GM21447 (cell line): ENCODE data around the gene TAS2R20.
"Not testable (repeated sequence)": the region's sequence is repeated elsewhere in the genome, so short reads cannot be mapped to it uniquely, and the experiment has no call there.

ENCODE experiments used
- ATAC-seq: cut with Tn5 transposase; IDR thresholded peaks from one replicate; pipeline ENCODE4 v1.9.1; 2021; ENCODE audit not compliant: unreplicated experiment

TAS2R20 gene, protein sequence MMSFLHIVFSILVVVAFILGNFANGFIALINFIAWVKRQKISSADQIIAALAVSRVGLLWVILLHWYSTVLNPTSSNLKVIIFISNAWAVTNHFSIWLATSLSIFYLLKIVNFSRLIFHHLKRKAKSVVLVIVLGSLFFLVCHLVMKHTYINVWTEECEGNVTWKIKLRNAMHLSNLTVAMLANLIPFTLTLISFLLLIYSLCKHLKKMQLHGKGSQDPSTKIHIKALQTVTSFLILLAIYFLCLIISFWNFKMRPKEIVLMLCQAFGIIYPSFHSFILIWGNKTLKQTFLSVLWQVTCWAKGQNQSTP

GRCh38 chr12:10998204-10998603, at the start of gene TAS2R20:
TAS2R20 (minus strand) TSS chr12:10998304; CDS start chr12:10997875, 429 bp downstream.
- ATAC-seq, result no peak

DNA sequence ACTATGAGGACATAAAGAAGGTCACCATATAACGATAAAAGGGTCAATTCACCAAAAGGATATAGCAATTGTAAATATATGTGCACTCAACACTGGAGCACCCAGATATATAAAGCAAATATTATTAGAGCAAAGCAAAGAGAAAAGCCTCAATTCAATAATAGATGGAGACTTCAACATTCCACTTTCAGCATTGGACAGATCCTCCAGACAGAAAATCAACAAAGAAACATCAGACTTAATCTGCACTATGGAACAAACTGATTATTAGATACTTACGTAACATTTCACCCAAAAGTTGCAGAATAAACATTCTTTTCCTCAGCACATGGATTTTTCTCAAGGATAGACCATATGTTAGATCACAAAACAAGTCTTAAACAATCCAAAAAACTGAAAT, 43.3 kb upstream of the TAS2R20 start:
- ATAC-seq, result not testable (repeated sequence)

DNA sequence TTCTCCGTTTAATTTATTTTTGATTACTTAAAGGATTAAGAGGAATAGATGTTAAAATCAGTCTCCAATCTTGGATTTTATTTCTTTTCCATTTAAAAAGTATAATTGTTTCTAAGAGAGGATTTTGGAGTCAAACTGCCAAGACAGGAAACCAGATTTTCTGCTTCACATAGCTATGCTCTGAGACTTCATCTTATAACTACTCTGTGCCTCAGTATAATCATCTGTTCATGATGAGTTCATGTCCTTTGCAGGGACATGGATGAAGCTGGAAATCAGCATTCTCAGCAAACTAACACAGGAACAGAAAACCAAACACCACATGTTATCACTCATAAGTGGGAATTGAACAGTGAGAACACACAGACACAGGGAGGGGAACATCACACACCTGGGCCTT, 42.1 kb upstream of the TAS2R20 start:
- ATAC-seq, result no peak

DNA sequence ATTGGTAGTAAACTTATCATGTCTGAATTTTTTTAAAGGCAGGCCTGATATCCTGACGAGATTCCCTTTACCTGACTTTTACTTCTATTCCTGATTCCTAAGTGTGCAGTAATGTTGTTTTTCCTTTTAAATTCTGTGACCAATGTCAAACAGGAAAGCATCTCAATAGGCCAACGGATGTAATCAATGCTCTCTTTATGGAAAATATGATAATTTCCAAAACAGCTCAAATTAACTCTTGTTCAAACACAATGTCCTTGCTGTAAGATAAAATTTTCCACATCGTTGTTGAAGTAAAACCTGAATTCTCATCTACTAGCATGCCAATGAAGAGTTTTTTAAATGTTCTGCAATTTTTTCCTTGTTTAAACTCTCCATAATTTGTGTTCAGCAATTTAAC, 41.1 kb upstream of the TAS2R20 start:
- no peak for ATAC-seq

GRCh38 chr12:11033959-11034358, 35.9 kb upstream of the TAS2R20 start:
- not testable (repeated sequence) for ATAC-seq

DNA sequence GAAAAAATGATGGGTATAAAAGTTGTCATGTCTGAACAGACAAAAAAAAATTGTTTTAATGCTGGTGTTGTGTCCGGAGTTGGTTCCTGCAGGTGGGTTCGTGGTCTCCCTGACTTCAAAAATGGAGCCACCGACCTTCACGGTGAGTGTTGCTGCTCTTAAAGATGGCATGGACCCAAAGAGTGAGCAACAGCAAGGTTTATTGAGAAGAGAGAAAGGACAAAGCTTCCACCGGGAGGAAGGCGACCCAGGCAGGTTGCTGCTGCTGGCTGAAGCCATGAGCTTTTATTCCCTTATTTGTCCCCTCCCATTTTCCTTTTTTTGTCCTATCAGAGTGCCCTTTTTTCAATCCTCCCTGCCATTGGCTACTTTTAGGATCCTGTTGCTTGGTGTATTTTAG, 33.2 kb upstream of the TAS2R20 start, which contains the start of gene TAS2R31:
TSS of gene TAS2R31 (minus strand) at position 101 of the 400 bp plus-strand sequence. CDS start at position 29, 72 bp downstream.
- no peak for ATAC-seq

GRCh38 chr12:11026118-11026517, 28.0 kb upstream of the TAS2R20 start:
- no peak for ATAC-seq

DNA sequence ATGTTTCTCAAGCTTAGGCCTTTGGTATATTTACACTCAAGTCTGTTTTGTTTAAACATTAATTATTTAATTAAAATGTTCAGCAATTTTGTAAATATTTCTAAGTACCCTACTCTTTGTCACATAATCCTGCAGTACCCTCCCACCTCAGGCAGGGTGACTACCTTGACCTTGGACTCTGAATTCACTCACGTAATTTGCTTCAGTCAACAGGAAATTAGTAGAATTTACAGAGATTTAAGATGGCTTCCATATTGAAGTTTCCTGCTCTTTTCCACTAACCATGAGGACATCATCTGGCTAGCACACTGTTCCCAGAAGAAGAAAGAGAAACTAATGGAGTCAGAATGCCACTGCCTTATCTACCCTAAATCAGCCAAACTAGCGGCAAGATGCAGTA, 25.3 kb upstream of the TAS2R20 start:
- no peak for ATAC-seq

- no peak for ATAC-seq
Measured at GRCh38 chr12:11022520-11022919, 24.4 kb upstream of the TAS2R20 start, which contains the start of gene TAS2R19. TAS2R19 (minus strand) TSS chr12:11022620; CDS start chr12:11022571, 49 bp downstream.

DNA sequence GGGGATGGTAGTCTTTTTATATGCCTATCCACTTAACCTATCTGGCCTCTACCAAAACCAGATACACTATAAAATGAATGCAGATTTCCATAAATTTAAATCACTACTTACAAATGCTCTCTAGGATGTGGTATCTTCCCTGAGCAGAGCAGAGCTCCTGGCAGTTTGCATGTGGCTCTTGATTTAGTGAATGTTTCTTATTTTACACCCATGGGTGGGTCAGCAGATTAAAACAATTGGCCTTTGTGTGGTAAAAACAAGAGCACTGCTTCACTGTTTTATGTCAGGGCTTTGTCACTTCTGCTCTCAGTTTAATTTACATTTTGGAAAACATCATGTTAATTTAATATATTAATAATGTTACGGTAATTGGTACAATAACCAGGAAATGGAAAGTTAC, 18.8 kb upstream of the TAS2R20 start:
- ATAC-seq, result no peak

DNA sequence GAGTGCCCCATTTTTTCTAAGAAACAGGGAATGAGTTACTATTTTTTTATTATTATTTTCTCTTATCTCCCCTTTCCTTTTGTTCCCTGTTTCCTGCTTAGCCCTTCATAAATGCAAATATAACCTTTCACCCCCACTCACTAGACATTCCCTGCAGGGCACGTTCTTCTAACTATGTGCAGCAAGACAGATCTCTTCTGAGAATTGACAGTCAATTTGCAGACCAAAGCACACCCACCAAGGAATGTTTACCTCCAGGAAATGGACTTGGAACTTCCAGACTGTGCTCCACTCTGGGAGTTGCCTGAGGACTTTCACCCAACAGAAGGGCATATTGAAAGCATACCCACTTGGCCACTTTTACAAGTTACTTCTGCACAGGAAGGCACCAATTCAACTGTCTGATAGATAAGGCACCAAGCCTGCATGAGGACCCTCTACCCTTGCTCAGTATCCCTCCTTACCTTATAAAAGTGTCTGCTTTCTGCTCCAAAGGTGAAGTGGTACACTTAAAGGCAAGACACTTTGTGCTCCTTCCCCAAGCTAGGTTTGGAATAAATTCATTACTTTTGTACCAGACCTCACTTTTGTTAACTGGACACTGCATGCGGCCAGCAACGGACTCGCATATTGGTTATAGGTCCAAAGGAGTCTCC, 17.8 kb upstream of the TAS2R20 start:
- no peak for ATAC-seq

- no peak for ATAC-seq
Measured at GRCh38 chr12:11014234-11014633, 16.1 kb upstream of the TAS2R20 start.

DNA sequence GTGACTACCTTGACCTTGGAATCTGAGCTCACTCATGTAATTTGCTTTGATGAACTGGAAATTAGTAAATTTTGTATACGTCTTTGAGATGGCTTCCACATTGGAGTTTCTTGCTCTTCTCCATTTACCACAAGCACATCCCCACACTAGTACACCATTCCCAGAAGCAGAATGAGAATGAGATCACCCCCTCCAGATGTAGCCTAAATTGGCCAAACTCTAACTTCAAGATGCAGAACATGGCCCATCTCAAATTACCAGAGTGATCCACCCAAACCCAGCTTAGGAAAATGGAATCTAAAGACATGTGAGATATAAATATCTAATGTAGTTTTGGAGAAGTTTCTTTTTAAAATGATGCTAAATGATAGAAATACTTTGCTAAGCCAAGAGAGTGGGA, 9.5 kb upstream of the TAS2R20 start:
- ATAC-seq, result no peak

GRCh38 chr12:10994307-10994706, 3.8 kb downstream of the TAS2R20 start:
- ATAC-seq, result no peak

GRCh38 chr12:10989107-10989506, 9.0 kb downstream of the TAS2R20 start:
- no peak for ATAC-seq

DNA sequence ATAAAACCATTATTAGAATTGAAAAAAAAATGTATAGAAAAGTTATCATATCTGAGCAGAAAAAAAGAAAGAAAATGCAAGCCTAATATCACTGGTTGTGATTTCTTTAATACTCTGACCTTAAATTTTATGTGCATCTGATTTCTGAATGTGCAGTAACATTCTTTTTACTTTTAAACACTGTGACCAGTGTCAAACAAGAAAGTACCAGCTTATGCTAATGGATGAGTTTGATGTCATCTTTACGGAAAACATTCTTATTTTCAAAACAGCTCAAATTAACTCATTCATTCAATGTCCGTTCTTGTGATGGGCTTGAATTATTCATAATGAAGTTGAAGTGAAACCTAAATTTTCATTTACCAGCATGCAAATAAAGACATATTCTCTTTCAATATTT, 11.3 kb downstream of the TAS2R20 start, which contains the start of gene TAS2R50:
TSS of gene TAS2R50 (minus strand) at position 101 of the 400 bp plus-strand sequence. CDS start at position 49, 52 bp downstream.
- no peak for ATAC-seq

- ATAC-seq, result no peak
Measured at GRCh38 chr12:10982244-10982643, 15.9 kb downstream of the TAS2R20 start.

DNA sequence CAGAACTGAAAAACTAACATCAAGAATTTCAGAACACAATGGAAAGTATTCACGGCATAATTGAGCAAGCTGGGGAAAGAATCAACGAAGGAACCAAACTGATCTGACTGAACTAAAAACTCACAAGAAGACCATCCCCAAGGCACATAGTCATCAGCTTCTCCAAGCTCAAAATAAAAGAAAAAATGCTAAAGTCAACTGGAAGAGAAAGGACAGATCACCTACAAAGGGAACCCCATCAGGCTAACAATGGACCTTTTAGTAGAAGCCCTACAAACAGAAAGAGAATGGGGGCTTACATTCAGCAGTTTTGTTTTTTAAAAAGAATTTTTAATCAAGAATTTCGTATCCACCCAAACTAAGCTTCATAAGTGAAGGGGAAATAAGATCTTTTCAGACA, 23.1 kb downstream of the TAS2R20 start:
- ATAC-seq, result no peak

DNA sequence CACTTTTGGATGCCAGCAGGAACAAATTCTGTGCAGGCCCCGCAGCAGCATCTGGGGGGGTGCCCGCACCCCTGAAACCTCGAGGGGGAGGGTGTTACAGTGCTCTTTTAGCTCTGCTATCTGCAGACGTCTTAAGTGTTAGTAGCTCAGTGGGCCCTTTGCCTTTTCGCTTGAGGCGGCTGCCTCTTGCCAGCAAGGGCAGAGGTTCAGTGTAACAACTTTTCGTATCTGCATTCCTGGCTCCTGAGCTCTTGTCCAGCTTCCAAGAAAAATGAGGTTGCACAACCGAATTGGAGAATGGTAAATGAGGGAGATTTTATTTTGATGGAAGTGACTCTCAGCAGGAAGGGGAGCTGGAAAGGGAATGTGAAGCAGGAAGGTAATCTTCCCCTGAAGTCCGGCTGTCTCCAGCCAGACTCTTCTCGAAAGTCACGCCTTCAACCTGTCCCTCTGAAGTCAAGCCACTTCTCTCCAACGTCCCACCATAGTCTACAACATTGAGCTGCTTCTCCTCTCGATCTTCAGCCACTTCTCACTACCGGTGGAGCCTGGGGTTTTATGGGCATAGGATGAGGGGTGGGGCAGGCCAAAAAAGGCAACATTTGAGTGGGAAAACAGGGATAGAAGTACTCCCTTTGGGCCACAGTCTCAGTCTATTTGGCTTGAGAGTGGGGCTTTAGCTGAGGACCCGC, 29.2 kb downstream of the TAS2R20 start:
- ATAC-seq, result no peak

- no peak for ATAC-seq
Measured at GRCh38 chr12:10967409-10967808, 30.7 kb downstream of the TAS2R20 start.

DNA sequence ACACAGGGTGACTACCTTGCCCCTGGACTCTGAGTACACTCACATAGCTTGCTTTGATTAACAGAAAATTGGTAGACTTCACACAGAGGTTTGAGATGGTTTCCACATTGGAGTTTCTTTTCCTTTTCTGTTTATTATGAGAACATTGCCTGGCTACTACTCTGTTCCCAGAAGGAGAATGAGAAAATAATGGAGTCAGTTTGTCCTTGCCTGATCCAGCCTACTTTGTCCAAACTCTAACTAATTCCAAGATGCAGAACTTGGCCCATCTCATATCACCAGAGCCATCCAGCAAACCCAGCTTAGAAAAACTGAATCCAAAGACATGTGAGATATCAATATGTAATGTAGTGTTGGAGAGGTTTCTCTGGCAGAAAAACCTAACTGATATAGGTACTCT, 31.8 kb downstream of the TAS2R20 start:
- no peak for ATAC-seq

DNA sequence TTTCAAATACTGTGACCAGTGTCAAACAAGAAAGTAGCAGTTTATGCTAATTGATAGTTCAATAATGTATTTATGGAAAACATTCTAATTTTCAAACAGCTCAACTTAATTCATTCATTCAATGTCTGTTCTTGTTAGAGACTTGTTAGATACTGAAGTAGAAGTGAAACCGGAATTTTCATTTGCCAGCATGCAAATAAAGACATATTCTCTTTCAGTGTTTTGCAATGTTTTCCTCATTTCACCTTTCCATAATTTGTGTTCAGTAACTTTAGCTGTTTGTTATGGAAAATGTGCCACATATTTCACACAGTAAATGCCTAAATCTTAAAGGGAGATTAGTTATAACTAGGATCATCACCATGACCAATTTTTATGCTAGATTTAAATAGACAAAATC, 32.6 kb downstream of the TAS2R20 start:
- ATAC-seq, result no peak
